ENCODE data around the gene HACL1. TPM values are rescaled to one million over a fixed set of nuclear protein-coding genes. Genes with fewer than 3 reads are reported as not detected.

The HACL1 gene
- total and polyA plus RNA-seq, 2 donors (not counting 3 experiments of a cell fraction or from before 2014, with no cell fraction given) = 16.5 to 27.4 TPM

DNA sequence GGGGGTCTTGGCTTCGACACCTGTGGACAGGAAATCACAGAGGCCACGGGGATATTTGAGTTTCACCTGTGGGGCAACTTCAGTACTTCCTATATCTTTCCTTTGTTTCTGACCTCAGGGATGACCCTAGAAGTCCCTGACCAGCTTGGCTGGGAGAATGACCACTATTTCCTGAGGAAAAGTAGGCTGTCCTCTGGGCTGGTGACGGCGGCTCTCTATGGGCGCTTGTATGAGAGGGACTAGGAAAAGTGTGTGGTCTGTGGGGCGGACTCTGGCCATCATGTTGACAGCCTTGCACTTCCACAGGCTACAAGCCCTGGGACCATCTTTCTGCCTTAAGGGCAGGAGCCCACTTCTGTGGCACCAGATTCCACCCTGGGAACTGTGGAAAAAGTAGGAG lies 43.9 kb upstream of the HACL1 start:
- peak overlapping the region; percentile 70 for H3K4me2 ChIP-seq (ENCODE audit: insufficient read depth, low read length)
- H3K4me3 ChIP-seq (replicated peaks in 1 of 3; ENCODE audit: insufficient read depth in 1 of 3, low read depth in 1 of 3, low read length in 3 of 3) = no peak overlapping the region
- intact Hi-C loops (cut with micrococcal nuclease) = no loop called here
- no peaks in the 10 kb centered on the region for H3K9me3 ChIP-seq (replicated peaks; ENCODE audit: control insufficient read depth, insufficient read depth, low read length)
- DNase-seq (ENCODE audit: low read depth, low spot score) (peak; percentile 54), FAIRE-seq (peak; percentile 58)
- H3K4me1 ChIP-seq (ENCODE audit: control insufficient read depth, extremely low read depth, insufficient read depth, low read length) = peaks cover 46% of the 10 kb centered on the region
- dilution Hi-C loops (cut with MboI; ENCODE audit: extremely low pct_ligation_motif_present, low sequenced_read_pairs) = loop anchor here (25.0 kb wide), 1 partner anchor 417 kb away; no protein-coding TSS in a partner anchor
- H3K9me1 ChIP-seq (replicated peaks; ENCODE audit: control insufficient read depth, extremely low read depth, insufficient read depth, low read length) = no peaks in the 10 kb centered on the region
- peak overlapping the region; percentile 99 for H3K27ac ChIP-seq (ENCODE audit: insufficient read depth, low read depth, low read length)
- H3K36me3 ChIP-seq (ENCODE audit: control insufficient read depth in 2 of 2, extremely low read depth in 1 of 2, insufficient read depth in 2 of 2, low read length in 2 of 2) = no peaks in the 10 kb centered on the region
- no peaks in the 10 kb centered on the region for H3K27me3 ChIP-seq (ENCODE audit: control insufficient read depth in 2 of 2, insufficient read depth in 2 of 2, low read length in 2 of 2)
- no TSS peak for BruUV-seq (replicated peaks)
- no peaks in the 10 kb centered on the region for H4K20me1 ChIP-seq (replicated peaks; ENCODE audit: control insufficient read depth, extremely low read depth, insufficient read depth, low read length)
- peak overlapping the region; percentile 17 for H2AFZ ChIP-seq (ENCODE audit: low read depth, low read length)
- H3K79me2 ChIP-seq (ENCODE audit: control insufficient read depth, insufficient read depth, low read length) = no peaks in the 10 kb centered on the region
- ChIA-PET CTCF (interaction anchor here (3.6 to 3.7 kb wide), 2 partner anchors 9 to 15 kb away, joined by 44 read pairs; no protein-coding TSS in a partner anchor), POLR2A (interaction anchor here (1.0 kb wide), 1 partner anchor 9 kb away, joined by 10 read pairs; no protein-coding TSS in a partner anchor)
- peak overlapping the region; percentile 95 for H3K9ac ChIP-seq (replicated peaks; ENCODE audit: extremely low read depth, insufficient read depth, low read length)
- TF ChIP-seq, protein P1, sequence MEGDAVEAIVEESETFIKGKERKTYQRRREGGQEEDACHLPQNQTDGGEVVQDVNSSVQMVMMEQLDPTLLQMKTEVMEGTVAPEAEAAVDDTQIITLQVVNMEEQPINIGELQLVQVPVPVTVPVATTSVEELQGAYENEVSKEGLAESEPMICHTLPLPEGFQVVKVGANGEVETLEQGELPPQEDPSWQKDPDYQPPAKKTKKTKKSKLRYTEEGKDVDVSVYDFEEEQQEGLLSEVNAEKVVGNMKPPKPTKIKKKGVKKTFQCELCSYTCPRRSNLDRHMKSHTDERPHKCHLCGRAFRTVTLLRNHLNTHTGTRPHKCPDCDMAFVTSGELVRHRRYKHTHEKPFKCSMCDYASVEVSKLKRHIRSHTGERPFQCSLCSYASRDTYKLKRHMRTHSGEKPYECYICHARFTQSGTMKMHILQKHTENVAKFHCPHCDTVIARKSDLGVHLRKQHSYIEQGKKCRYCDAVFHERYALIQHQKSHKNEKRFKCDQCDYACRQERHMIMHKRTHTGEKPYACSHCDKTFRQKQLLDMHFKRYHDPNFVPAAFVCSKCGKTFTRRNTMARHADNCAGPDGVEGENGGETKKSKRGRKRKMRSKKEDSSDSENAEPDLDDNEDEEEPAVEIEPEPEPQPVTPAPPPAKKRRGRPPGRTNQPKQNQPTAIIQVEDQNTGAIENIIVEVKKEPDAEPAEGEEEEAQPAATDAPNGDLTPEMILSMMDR (IDR thresholded peaks at IDR 0.05; ENCODE audit: extremely low read depth in 1 of 2, insufficient read depth in 1 of 2, low read depth in 1 of 2, low read length in 2 of 2) = no peak
- no peak for TF ChIP-seq JUN (IDR thresholded peaks at IDR 0.05; ENCODE audit: borderline replicate concordance, insufficient read depth, insufficient read length, low read depth)
- no peak for TF ChIP-seq FOS (IDR thresholded peaks at IDR 0.05; ENCODE audit: borderline replicate concordance, insufficient read depth, low read length)
- no peak for TF ChIP-seq GATA2 (IDR thresholded peaks at IDR 0.05; ENCODE audit: insufficient read depth, insufficient read length, low read depth, low read length)
- no peak for TF ChIP-seq POLR2A (IDR thresholded peaks at IDR 0.05; ENCODE audit: low read depth, low read length)
- TF ChIP-seq, protein P2, sequence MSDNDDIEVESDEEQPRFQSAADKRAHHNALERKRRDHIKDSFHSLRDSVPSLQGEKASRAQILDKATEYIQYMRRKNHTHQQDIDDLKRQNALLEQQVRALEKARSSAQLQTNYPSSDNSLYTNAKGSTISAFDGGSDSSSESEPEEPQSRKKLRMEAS (IDR thresholded peaks at IDR 0.05; ENCODE audit: insufficient read depth, insufficient read length) = no peak
